ENCODE data around the gene CCNG2.

DNA sequence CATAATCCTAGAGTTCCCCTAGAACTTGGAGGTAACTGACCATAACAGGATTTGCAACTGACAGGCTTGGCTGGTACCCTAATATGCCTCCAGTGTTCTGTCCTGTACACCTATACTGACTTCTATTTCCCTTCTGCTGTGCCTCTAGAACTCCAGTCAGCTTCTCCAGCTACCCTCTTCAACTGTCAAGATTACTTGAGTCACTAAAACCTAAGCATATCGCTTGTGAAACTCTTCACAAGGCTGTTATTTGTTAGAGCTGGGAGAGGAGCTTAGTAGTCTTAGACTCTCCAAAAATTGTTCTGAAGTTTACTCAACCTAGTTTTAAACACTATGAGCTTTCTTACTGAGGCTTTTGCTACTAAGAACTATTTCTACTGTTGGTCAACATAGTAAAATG, 52.0 kb downstream of the CCNG2 start:
- TF ChIP-seq, protein P1, sequence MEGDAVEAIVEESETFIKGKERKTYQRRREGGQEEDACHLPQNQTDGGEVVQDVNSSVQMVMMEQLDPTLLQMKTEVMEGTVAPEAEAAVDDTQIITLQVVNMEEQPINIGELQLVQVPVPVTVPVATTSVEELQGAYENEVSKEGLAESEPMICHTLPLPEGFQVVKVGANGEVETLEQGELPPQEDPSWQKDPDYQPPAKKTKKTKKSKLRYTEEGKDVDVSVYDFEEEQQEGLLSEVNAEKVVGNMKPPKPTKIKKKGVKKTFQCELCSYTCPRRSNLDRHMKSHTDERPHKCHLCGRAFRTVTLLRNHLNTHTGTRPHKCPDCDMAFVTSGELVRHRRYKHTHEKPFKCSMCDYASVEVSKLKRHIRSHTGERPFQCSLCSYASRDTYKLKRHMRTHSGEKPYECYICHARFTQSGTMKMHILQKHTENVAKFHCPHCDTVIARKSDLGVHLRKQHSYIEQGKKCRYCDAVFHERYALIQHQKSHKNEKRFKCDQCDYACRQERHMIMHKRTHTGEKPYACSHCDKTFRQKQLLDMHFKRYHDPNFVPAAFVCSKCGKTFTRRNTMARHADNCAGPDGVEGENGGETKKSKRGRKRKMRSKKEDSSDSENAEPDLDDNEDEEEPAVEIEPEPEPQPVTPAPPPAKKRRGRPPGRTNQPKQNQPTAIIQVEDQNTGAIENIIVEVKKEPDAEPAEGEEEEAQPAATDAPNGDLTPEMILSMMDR (IDR thresholded peaks at IDR 0.05; ENCODE audit: insufficient read depth, low read length, poor library complexity, severe bottlenecking) = no peak
- no peak for TF ChIP-seq EZH2phosphoT487 (conservative IDR thresholded peaks at IDR 0.05; ENCODE audit: low read length)
